K562 (cell line): Measurements from ENCODE around the gene MAGIX. TPM values are rescaled to one million over a fixed set of nuclear protein-coding genes. Genes with fewer than 3 reads are reported as not detected.
"Not testable (repeated sequence)": the region's sequence is repeated elsewhere in the genome, so short reads cannot be mapped to it uniquely, and the experiment has no call there.

Source experiments
- ATAC-seq: fragments of 200-7000 bp; cut with Tn5 transposase; 3 replicates; pipeline ENCODE4 v1.9.1; 2020; ENCODE audit warnings: moderate library complexity
- BruUV-seq: library from RNA; stranded (reverse); fragments of 400-500 nt; replicated peaks from 2 replicates; lab custom pipeline; 2021; lab: Mats Ljungman, UMichigan
- CTCF ChIA-PET: fragments of 300-600 bp; formaldehyde crosslinking; extraction: SDS; loops from one replicate; lab custom pipeline; 2021; ENCODE audit warnings: low intra/inter-chr PET ratio; lab: Yijun Ruan, JAX
- POLR2A ChIA-PET: fragments of 300-600, 350-650 bp; sonication (Branson Sonifier 250); formaldehyde crosslinking; extraction: SDS; loops from one replicate; lab custom pipeline; 2021; ENCODE audit warnings: antibody characterized with exemption, inconsistent platforms; lab: Yijun Ruan, JAX
- DNase-seq, 4 experiments: peaks; one replicate each; pipeline versions ENCODE4 v3.0.0 to v3.0.0-alpha.2; 2011 to 2018; ENCODE audit warnings: low spot score in 3 of 4, mixed read lengths in 3 of 4; ENCODE audit errors: extremely low read depth in 1 of 4
- FAIRE-seq: peaks from 2 replicates; lab custom pipeline; 2011; peaks lifted over from hg19 to GRCh38; lab: Jason Lieb, UNC
- H2AFZ ChIP-seq: 2 replicates; pipeline ENCODE4 v1.6.0; 2011; ENCODE audit warnings: low read depth, low read length, control low read depth, inconsistent platforms
- H3K27ac ChIP-seq: fragments of 200-600 bp; 3 replicates; pipeline ENCODE4 v1.8.0; 2011; ENCODE audit warnings: low read depth, mild to moderate bottlenecking, control low read depth, inconsistent platforms, low read length, moderate library complexity, mixed read lengths; ENCODE audit errors: extremely low read depth
- H3K27me3 ChIP-seq, 2 experiments: fragments of 300-600 bp in 1 of 2; 2 replicates in 1 of 2; 3 replicates in 1 of 2; pipeline versions ENCODE4 v1.6.0 to v1.8.0; 2011; ENCODE audit warnings: inconsistent platforms in 2 of 2, low read length in 2 of 2, mild to moderate bottlenecking in 1 of 2, mixed read lengths in 1 of 2, moderate library complexity in 1 of 2; ENCODE audit not compliant: control insufficient read depth in 2 of 2, insufficient read depth in 2 of 2
- H3K36me3 ChIP-seq: fragments of 300-600 bp; 3 replicates; pipeline ENCODE4 v1.8.0; 2011; ENCODE audit warnings: mild to moderate bottlenecking, low read length, inconsistent platforms; ENCODE audit not compliant: control insufficient read depth, insufficient read depth
- H3K4me1 ChIP-seq, 2 experiments: fragments of 200-600 bp in 1 of 2; replicated peaks in 1 of 2; 2 replicates in 1 of 2; 3 replicates in 1 of 2; pipeline versions ENCODE4 v1.5.1 to v1.8.0; 2011; ENCODE audit warnings: inconsistent platforms in 2 of 2, low read length in 2 of 2, mild to moderate bottlenecking in 1 of 2, mixed read lengths in 1 of 2, moderate library complexity in 1 of 2; ENCODE audit not compliant: control insufficient read depth in 2 of 2, insufficient read depth in 2 of 2
- H3K4me2 ChIP-seq: 2 replicates; pipeline ENCODE4 v1.6.1; 2011; ENCODE audit warnings: low read length, control low read depth, inconsistent platforms, mixed read lengths; ENCODE audit not compliant: insufficient read depth
- H3K4me3 ChIP-seq: fragments of 200-600 bp; sonication (generic), shearing (Covaris generic); 2 replicates; pipeline ENCODE4 v1.5.1; 2016; ENCODE audit warnings: control low read depth, inconsistent platforms
- H3K79me2 ChIP-seq: fragments of 200-600 bp; 3 replicates; pipeline ENCODE4 v1.8.0; 2011; ENCODE audit warnings: low read length, inconsistent platforms; ENCODE audit not compliant: control insufficient read depth, insufficient read depth
- H3K9ac ChIP-seq, 2 experiments: 2 replicates each; pipeline versions ENCODE4 v1.6.0 to v1.6.1; 2011; ENCODE audit warnings: low read depth in 2 of 2, low read length in 2 of 2, control low read depth in 1 of 2, inconsistent platforms in 1 of 2, mild to moderate bottlenecking in 1 of 2, mixed read lengths in 1 of 2; ENCODE audit not compliant: insufficient read depth in 1 of 2
- H3K9me1 ChIP-seq: one replicate; pipeline ENCODE4 v1.6.0; 2011; ENCODE audit warnings: inconsistent platforms, mild to moderate bottlenecking, low read length, moderate library complexity; ENCODE audit not compliant: control insufficient read depth, insufficient read depth
- H3K9me3 ChIP-seq: replicated peaks from 2 replicates; pipeline ENCODE4 v1.5.1; 2011; ENCODE audit warnings: low read depth, low read length, inconsistent platforms; ENCODE audit not compliant: control insufficient read depth, insufficient read depth
- H4K20me1 ChIP-seq: replicated peaks from 2 replicates; pipeline ENCODE4 v1.6.1; 2011; ENCODE audit warnings: low read length, inconsistent platforms, mixed read lengths; ENCODE audit not compliant: control insufficient read depth, insufficient read depth
- ETS2 ChIP-seq: IDR thresholded peaks from 2 replicates; pipeline ENCODE4 v1.6.1; 2016; ENCODE audit warnings: borderline replicate concordance, missing genetic modification characterization, mild to moderate bottlenecking, moderate library complexity, missing compliant biosample characterization; ENCODE audit not compliant: poor library complexity, severe bottlenecking
- PHF21A ChIP-seq: fragments of 450-650 bp; IDR thresholded peaks from 2 replicates; pipeline ENCODE4 v1.6.1; 2017; ENCODE audit warnings: low read depth, borderline replicate concordance
- PHF8 ChIP-seq: fragments of 200-600 bp; sonication (generic); IDR thresholded peaks from 2 replicates; pipeline ENCODE4 v1.6.1; 2012; ENCODE audit warnings: mixed run types, mild to moderate bottlenecking, inconsistent platforms, low read length, moderate library complexity, borderline replicate concordance
- ZNF224 ChIP-seq: sonication (generic); formaldehyde crosslinking; IDR thresholded peaks from 2 replicates; pipeline ENCODE4 v1.8.0; 2022; ENCODE audit warnings: mild to moderate bottlenecking, missing genetic modification reagents
- WGBS: fragments of 100-300 bp; shearing (Covaris generic); methylation state at CpG from one replicate; pipeline ENCODE4 v1.1.6; 2016; ENCODE audit warnings: low coverage, mixed read lengths; ENCODE audit not compliant: insufficient coverage; ENCODE audit errors: missing lambda C conversion rate; 5-methylcytosine and 5-hydroxymethylcytosine counted together
- in situ Hi-C: fragments of 300-500 bp; cut with MboI; formaldehyde crosslinking; loops from 4 replicates; pipeline ENCODE4 v1.15.0; 2018; ENCODE audit warnings: inconsistent platforms, mixed read lengths
- intact Hi-C: fragments of 100-400 bp; cut with micrococcal nuclease; formaldehyde crosslinking; loops from 2 replicates; pipeline ENCODE4 v1.14.2; 2022
- polyA plus RNA-seq, 8 experiments: library from polyadenylated mRNA; depleted of rRNA in 4 of 8; stranded (reverse) in 5 of 8; unstranded in 3 of 8; fragments of >200 nt; fragmentation: Nextera tagmentation in 2 of 8; fragmentation: Illumina TruSeq in 1 of 8; extraction: Ambion mirVana in 2 of 8; extraction: Trizol in 1 of 8; gene quantifications; 2 replicates each; pipeline versions ENCODE4 v1.2.1 to v1.2.3, GENCODE V29; 2011 to 2014; ENCODE audit warnings: inconsistent platforms in 1 of 8, missing spikeins in 1 of 8
- total RNA-seq, 7 experiments: library from RNA; depleted of rRNA in 6 of 7; stranded (reverse); fragments of >200 nt in 6 of 7; fragmentation: Illumina TruSeq in 2 of 7; extraction: Trizol in 2 of 7; gene quantifications; 2 replicates each; pipeline versions ENCODE4 v1.2.1 to v1.2.3, GENCODE V29; 2011 to 2021; ENCODE audit warnings: low replicate concordance in 1 of 7

MAGIX gene
- total and polyA plus RNA-seq, 9 of the 15 experiments (the other 6 are each of a cell fraction or from before 2014, with no cell fraction given) = 0.08 to 3.5 (median 0.47) TPM

DNA sequence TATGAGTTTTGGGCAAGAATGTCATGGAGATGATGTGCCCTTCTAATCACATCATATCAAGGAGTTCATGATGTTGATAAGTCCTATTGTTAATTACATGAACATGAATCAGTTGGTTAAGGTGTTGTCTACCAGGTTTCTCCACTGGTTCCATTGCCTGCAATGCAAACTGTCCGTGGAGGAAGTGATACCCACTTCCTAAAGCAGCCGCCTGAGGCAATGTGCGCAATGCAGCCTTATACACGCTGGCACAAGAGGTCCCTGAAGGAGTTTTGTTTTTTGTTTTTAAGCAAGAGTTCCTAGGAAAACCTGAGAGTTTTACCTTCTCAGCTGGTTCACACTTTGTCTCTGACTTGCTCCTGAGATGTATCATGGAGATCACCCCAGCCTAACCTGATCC, 33.1 kb upstream of the MAGIX start:
- BruUV-seq = no TSS peak
- TF ChIP-seq PHF8 (no peak), ZNF224 (CRISPR knock-in tag) (no peak), ETS2 (tag) (no peak), PHF21A (no peak)
- Histone ChIP-seq H3K79me2 (no peaks in the 10 kb centered on the region), H3K27me3 (no peaks in the 10 kb centered on the region), H2AFZ (no peak overlapping the region), H3K9me1 (no peaks in the 10 kb centered on the region), H3K9me3 (no peaks in the 10 kb centered on the region; the same call in 1 of the 2 replicates), H3K36me3 (peaks cover 10% of the 10 kb centered on the region), H3K4me3 (no peak overlapping the region), H3K4me1 (no peaks in the 10 kb centered on the region), H3K27ac (no peak overlapping the region), H3K4me2 (no peak overlapping the region), H3K9ac (no peak overlapping the region), H4K20me1 (no peaks in the 10 kb centered on the region)
- FAIRE-seq = no peak
- ATAC-seq = no peak
- in situ Hi-C loops (no loop called here), intact Hi-C loops (no loop called here)
- ChIA-PET POLR2A (interaction anchor here (1.1 kb wide), 1 partner anchor 50 kb away, joined by 3 read pairs; the partner anchor contains the start of gene WDR45), CTCF (no interaction called here)
- DNase-seq = no peak
- WGBS = 91% methylated on average over 4 of the region's 4 CpGs

DNA sequence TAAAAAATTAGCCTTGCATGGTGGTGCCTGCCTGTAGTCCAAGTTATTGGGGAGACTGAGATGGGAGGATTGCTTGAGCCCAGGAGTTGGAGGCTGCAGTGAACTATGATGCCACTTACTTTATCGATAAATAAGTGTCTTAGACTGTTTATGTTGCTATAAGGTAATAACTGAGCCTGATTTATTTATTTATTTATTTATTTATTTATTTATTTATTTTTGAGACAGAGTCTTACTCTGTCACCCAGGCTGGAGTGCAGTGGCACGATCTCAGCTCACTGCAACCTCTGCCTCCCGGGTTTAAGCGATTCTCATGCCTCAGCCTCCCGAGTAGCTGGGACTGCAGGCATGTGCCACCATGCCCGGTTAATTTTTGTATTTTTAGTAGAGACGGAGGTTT, 30.3 kb upstream of the MAGIX start:
- FAIRE-seq, H3K9me3 ChIP-seq, H3K79me2 ChIP-seq, H3K9ac ChIP-seq, H4K20me1 ChIP-seq, H3K27me3 ChIP-seq, H3K4me2 ChIP-seq, BruUV-seq, in situ Hi-C loops, ATAC-seq, POLR2A ChIA-PET, H2AFZ ChIP-seq, DNase-seq, H3K4me1 ChIP-seq, CTCF ChIA-PET, intact Hi-C loops, H3K27ac ChIP-seq, H3K4me3 ChIP-seq, H3K9me1 ChIP-seq: not testable (repeated sequence)
- peaks cover 24% of the 10 kb centered on the region for H3K36me3 ChIP-seq
- WGBS = 100% methylated on average over 3 of the region's 7 CpGs
